Upper lobe of right lung (tissue), 1 donor: ENCODE measurements around the gene BTN2A1. TPM values are rescaled to one million over a fixed set of nuclear protein-coding genes. Genes with fewer than 3 reads are reported as not detected.

Experiments used
- ATAC-seq: fragments of 200-7000 bp; cut with Tn5 transposase; one replicate; pipeline ENCODE4 v1.9.1; 2020; ENCODE audit warnings: mild to moderate bottlenecking, moderate library complexity
- DNase-seq: peaks from one replicate; pipeline ENCODE4 v3.0.0-alpha.2; 2020
- H3K27ac ChIP-seq: fragments of 200-600 bp; one replicate; pipeline ENCODE4 v1.8.0; 2022
- H3K27me3 ChIP-seq: fragments of 200-600 bp; one replicate; pipeline ENCODE4 v1.8.0; 2022; ENCODE audit warnings: mild to moderate bottlenecking
- H3K36me3 ChIP-seq: fragments of 200-600 bp; one replicate; pipeline ENCODE4 v1.8.0; 2022
- H3K4me1 ChIP-seq: fragments of 200-600 bp; one replicate; pipeline ENCODE4 v1.8.0; 2022
- H3K4me3 ChIP-seq: fragments of 200-600 bp; one replicate; pipeline ENCODE4 v1.8.0; 2022; ENCODE audit warnings: mild to moderate bottlenecking
- H3K9me3 ChIP-seq: fragments of 200-600 bp; one replicate; pipeline ENCODE4 v1.8.0; 2022
- intact Hi-C: fragments of 100-400 bp; cut with DNase I; formaldehyde crosslinking; loops from one replicate; pipeline ENCODE4 v1.11.0; 2022
- long read RNA-seq: library from polyadenylated mRNA; unstranded; transcript quantifications from one replicate; pipeline ENCODE4 v2.0.0, GENCODE V29; 2021
- total RNA-seq: library from RNA; stranded (reverse); fragmentation: NEBNext Ultra II Directional; extraction: Animal tissue kit (Norgen Biotek cat#: 25700); gene quantifications from one replicate; pipeline ENCODE4 v1.2.1, GENCODE V29; 2021
- TF ChIP-seq, protein P1 (sequence below): fragments of 200-600 bp; IDR thresholded peaks from one replicate; pipeline ENCODE4 v1.8.0; 2022; ENCODE audit warnings: antibody characterized with exemption
- donor health status: DM: no; HTN: yes; CAD: no; lungs with severe emphysema.

The BTN2A1 gene
- total RNA-seq: 26.3 TPM
- long read RNA-seq, transcript BTN2A1-201 (8 exons, 2,920 nt): major isoform, 11 of 38 reads
- long read RNA-seq, transcript BTN2A1-202 (9 exons, 3,024 nt): minor isoform, 5 of 38 reads
- long read RNA-seq, partial matches to known transcripts: 9 of 38 reads
- long read RNA-seq, other reads (novel, unspliced or antisense): 13 of 38 reads

DNA sequence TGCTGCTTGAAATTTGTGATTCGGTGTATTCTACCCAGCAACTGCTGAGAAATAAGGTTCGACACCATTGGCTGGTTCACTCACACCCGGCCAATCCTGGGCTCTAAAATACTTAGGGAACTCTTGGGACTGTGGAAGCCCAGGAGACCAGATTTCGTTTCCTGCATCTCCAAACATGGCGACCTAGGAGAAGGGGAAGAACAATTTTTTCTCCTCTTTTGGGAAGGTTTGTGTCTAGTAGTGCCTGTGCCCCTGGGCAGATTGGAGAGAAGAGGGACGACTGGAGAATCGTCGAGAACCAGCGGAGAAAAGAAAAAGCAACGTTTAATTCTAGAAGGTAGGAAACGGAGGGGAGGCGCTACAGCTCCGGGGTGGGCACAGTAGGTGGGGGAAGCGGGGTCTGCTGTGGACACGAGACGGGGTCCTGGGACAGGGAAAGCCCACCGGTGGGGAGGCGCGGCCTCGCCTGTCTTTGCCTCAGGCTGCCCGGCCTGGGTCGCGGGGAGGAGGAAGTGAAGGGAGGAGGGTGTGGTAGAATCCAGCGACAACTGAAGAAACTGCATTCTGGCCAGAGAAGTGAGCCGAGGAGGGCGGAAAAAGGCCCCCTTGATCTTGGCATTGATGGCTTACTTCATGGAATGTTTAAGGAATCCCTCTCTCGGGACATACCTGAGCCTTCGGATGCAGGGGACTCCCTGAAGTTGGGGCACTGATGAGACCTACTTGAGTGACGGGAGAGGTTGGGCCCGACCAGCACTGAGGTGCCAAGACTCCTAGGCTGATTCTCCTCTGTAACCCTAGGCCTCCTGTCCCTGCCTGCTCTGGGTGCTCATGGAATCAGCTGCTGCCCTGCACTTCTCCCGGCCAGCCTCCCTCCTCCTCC lies at the start of gene BTN2A1:
BTN2A1 (plus strand) TSS at position 150 of the 883 bp plus-strand sequence; CDS start at position 832, 682 bp downstream.
- Histone ChIP-seq H3K9me3 (no peaks in the 10 kb centered on the region), H3K27me3 (no peaks in the 10 kb centered on the region), H3K4me3 (peak within 1 kb of the TSS; percentile 87), H3K4me1 (peaks cover 46% of the 10 kb centered on the region), H3K27ac (peak within 1 kb of the TSS; percentile 97), H3K36me3 (peaks cover 32% of the 10 kb centered on the region)
- ATAC-seq (peak; percentile 96), DNase-seq (peak; percentile 80)
- intact Hi-C loops: no loop called here
- TF ChIP-seq, protein P1, sequence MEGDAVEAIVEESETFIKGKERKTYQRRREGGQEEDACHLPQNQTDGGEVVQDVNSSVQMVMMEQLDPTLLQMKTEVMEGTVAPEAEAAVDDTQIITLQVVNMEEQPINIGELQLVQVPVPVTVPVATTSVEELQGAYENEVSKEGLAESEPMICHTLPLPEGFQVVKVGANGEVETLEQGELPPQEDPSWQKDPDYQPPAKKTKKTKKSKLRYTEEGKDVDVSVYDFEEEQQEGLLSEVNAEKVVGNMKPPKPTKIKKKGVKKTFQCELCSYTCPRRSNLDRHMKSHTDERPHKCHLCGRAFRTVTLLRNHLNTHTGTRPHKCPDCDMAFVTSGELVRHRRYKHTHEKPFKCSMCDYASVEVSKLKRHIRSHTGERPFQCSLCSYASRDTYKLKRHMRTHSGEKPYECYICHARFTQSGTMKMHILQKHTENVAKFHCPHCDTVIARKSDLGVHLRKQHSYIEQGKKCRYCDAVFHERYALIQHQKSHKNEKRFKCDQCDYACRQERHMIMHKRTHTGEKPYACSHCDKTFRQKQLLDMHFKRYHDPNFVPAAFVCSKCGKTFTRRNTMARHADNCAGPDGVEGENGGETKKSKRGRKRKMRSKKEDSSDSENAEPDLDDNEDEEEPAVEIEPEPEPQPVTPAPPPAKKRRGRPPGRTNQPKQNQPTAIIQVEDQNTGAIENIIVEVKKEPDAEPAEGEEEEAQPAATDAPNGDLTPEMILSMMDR: no peak

- peaks cover 67% of the 10 kb centered on the region for H3K36me3 ChIP-seq
- no peak for DNase-seq
- H3K27me3 ChIP-seq: no peaks in the 10 kb centered on the region
- H3K4me1 ChIP-seq: peaks cover 7% of the 10 kb centered on the region
- TF ChIP-seq, protein P1: no peak
- intact Hi-C loops: no loop called here
- H3K9me3 ChIP-seq: no peaks in the 10 kb centered on the region
- no peak overlapping the region for H3K4me3 ChIP-seq
- H3K27ac ChIP-seq: no peak overlapping the region
- ATAC-seq: no peak
Observed at GRCh38 chr6:26408828-26409730, 48.7 kb upstream of the BTN2A1 start.

GRCh38 chr6:26411751-26412150 lies 46.0 kb upstream of the BTN2A1 start:
- TF ChIP-seq, protein P1: no peak
- no peak for DNase-seq
- Histone ChIP-seq H3K36me3 (peaks cover 57% of the 10 kb centered on the region), H3K27me3 (no peaks in the 10 kb centered on the region), H3K4me1 (peaks cover 1% of the 10 kb centered on the region), H3K4me3 (no peak overlapping the region), H3K27ac (no peak overlapping the region), H3K9me3 (no peaks in the 10 kb centered on the region)
- intact Hi-C loops: no loop called here
- ATAC-seq: no peak

GRCh38 chr6:26412228-26412627 lies 45.5 kb upstream of the BTN2A1 start:
- TF ChIP-seq, protein P1: no peak
- H3K36me3 ChIP-seq: peaks cover 52% of the 10 kb centered on the region
- no peaks in the 10 kb centered on the region for H3K9me3 ChIP-seq
- H3K27ac ChIP-seq: no peak overlapping the region
- H3K4me3 ChIP-seq: no peak overlapping the region
- no peak for DNase-seq
- no peaks in the 10 kb centered on the region for H3K4me1 ChIP-seq
- intact Hi-C loops: no loop called here
- no peaks in the 10 kb centered on the region for H3K27me3 ChIP-seq
- ATAC-seq: no peak

DNA sequence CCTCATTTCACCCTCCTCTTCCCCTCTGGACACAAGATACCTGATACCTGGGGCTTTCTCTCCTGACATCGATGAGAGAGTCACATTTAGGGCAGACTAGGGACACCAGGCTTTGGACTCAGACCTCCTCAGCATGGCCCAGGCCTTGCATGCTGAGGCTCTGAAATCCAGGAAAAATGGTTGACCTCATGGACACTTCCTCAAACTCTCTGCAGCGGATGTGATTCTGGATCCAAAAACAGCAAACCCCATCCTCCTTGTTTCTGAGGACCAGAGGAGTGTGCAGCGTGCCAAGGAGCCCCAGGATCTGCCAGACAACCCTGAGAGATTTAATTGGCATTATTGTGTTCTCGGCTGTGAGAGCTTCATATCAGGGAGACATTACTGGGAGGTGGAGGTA lies 44.8 kb upstream of the BTN2A1 start:
- Histone ChIP-seq H3K27me3 (no peaks in the 10 kb centered on the region), H3K4me1 (no peaks in the 10 kb centered on the region), H3K27ac (no peak overlapping the region), H3K36me3 (peaks cover 46% of the 10 kb centered on the region), H3K9me3 (no peaks in the 10 kb centered on the region), H3K4me3 (no peak overlapping the region)
- TF ChIP-seq, protein P1: no peak
- intact Hi-C loops: no loop called here
- no peak for ATAC-seq
- DNase-seq: no peak
